CD4-positive, CD25-positive, alpha-beta regulatory T cell (primary cell): ENCODE measurements around the gene ERMARD. TPM values are rescaled to one million over a fixed set of nuclear protein-coding genes. Genes with fewer than 3 reads are reported as not detected.

Experiments used
- ATAC-seq, 2 donors: fragments of 150-1000 bp; cut with Tn5 transposase; one replicate each; pipeline ENCODE4 v1.10.0; 2021; ENCODE audit warnings: low read depth in 2 of 2, moderate number of reproducible peaks in 2 of 2, moderate library complexity in 1 of 2
- DNase-seq, 3 donors: peaks; one replicate each; pipeline versions ENCODE4 v3.0.0 to v3.0.0-alpha.2; 2012 to 2022; ENCODE audit warnings: mixed read lengths in 1 of 3
- H3K27ac ChIP-seq: one replicate; pipeline ENCODE4 v1.7.0; 2013; ENCODE audit warnings: mild to moderate bottlenecking, low read length; ENCODE audit not compliant: insufficient read depth, poor library complexity, severe bottlenecking
- H3K27me3 ChIP-seq: one replicate; pipeline ENCODE4 v1.7.0; 2013; ENCODE audit warnings: low read length; ENCODE audit not compliant: control insufficient read depth, insufficient read depth
- H3K36me3 ChIP-seq: one replicate; pipeline ENCODE4 v1.7.0; 2013; ENCODE audit warnings: mild to moderate bottlenecking, low read length, moderate library complexity; ENCODE audit not compliant: control insufficient read depth, insufficient read depth
- H3K4me1 ChIP-seq: 2 replicates; pipeline ENCODE4 v1.7.0; 2013; ENCODE audit warnings: mild to moderate bottlenecking, low read length; ENCODE audit not compliant: insufficient read depth, control insufficient read depth, poor library complexity, severe bottlenecking
- H3K4me3 ChIP-seq: one replicate; pipeline ENCODE4 v1.7.0; 2013; ENCODE audit warnings: low read depth, mild to moderate bottlenecking, low read length, moderate library complexity
- H3K9me3 ChIP-seq, 2 experiments: 1 replicate in 1 of 2; 2 replicates in 1 of 2; pipeline ENCODE4 v1.7.0; 2013; ENCODE audit warnings: low read length in 2 of 2, mild to moderate bottlenecking in 1 of 2, moderate library complexity in 1 of 2; ENCODE audit not compliant: control insufficient read depth in 2 of 2
- H3K27ac Mint-ChIP-seq, 3 donors: one replicate each; pipeline ENCODE4 v1.8.0; 2020 to 2022; ENCODE audit warnings: mild to moderate bottlenecking in 3 of 3, mixed read lengths in 3 of 3, moderate library complexity in 2 of 3
- H3K27me3 Mint-ChIP-seq: one replicate; pipeline ENCODE4 v1.8.0; 2022; ENCODE audit warnings: mild to moderate bottlenecking, mixed read lengths
- H3K36me3 Mint-ChIP-seq: one replicate; pipeline ENCODE4 v1.8.0; 2020; ENCODE audit warnings: mixed read lengths
- H3K4me1 Mint-ChIP-seq, 4 donors: one replicate each; pipeline ENCODE4 v1.8.0; 2020 to 2022; ENCODE audit warnings: mixed read lengths in 4 of 4, mild to moderate bottlenecking in 1 of 4
- H3K4me3 Mint-ChIP-seq, 4 donors: one replicate each; pipeline ENCODE4 v1.8.0; 2020 to 2022; ENCODE audit warnings: mild to moderate bottlenecking in 4 of 4, mixed read lengths in 4 of 4, moderate library complexity in 3 of 4
- H3K9me3 Mint-ChIP-seq, 7 donors: one replicate each; pipeline ENCODE4 v1.8.0; 2020 to 2022; ENCODE audit warnings: mixed read lengths in 7 of 7, mild to moderate bottlenecking in 3 of 7, moderate library complexity in 2 of 7
- polyA plus RNA-seq, 4 donors: library from polyadenylated mRNA; unstranded; fragments of 300-500 nt; fragmentation: Illumina TruSeq; gene quantifications; one replicate each; pipeline ENCODE4 v1.2.3, GENCODE V29; 2021
- total RNA-seq: library from RNA; stranded (reverse); gene quantifications from one replicate; pipeline ENCODE4 v1.2.3, GENCODE V29; 2022

Gene ERMARD
- total and polyA plus RNA-seq, 5 donors from 2014 or later: 12.4 to 27.3 (median 14.3) TPM

DNA sequence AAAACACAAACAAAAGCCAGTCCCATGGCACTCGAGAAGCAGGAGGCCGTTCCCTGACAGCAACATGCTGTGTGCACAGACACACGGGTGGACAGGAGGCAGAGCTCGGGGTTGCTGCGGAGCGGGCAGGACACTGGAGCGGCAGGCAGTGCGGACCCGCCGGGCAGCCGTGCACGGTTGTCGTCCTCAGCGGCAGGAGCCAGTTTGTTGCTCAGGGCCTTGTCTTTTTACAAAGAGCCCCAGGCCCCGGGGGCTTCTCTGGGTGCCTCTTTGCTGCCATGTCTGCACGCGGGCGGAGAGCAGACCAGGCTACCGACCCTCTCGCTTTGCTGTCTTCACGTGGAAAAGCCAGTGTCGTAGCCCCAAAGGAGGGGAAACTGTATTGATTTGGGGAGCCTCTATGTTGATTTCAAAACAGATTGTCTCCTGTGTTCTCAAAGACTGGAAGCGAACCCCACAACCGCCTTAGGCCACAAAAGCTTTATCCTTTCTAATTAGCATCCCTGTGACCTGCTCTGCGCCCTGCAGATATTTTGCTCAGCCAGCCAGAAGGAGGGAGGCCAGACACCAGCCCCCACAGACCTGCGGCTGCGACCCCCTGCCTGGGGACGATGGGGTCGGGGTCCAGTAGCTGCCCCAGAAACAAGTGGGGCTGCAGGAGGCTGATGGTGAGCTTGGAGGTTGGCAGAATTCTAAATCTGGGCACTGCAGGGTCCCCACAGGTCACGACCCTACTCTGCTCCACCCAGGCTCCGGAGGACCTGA lies 50.2 kb downstream of the ERMARD start:
- H3K4me1 ChIP-seq: no peaks in the 10 kb centered on the region
- H3K27me3 Mint-ChIP-seq: peaks cover 6% of the 10 kb centered on the region
- no peaks in the 10 kb centered on the region for H3K9me3 Mint-ChIP-seq
- no peak overlapping the region for H3K4me3 Mint-ChIP-seq
- H3K27ac ChIP-seq: no peak overlapping the region
- no peaks in the 10 kb centered on the region for H3K9me3 ChIP-seq
- peaks cover 0 to 20% (median 9%) of the 10 kb centered on the region in 4 donors for H3K4me1 Mint-ChIP-seq
- ATAC-seq: no peak
- no peak overlapping the region for H3K4me3 ChIP-seq
- peaks cover 2% of the 10 kb centered on the region for H3K27me3 ChIP-seq
- DNase-seq: no peak
- H3K36me3 ChIP-seq: no peaks in the 10 kb centered on the region
- H3K36me3 Mint-ChIP-seq: peaks cover 3% of the 10 kb centered on the region
- no peak overlapping the region for H3K27ac Mint-ChIP-seq

DNA sequence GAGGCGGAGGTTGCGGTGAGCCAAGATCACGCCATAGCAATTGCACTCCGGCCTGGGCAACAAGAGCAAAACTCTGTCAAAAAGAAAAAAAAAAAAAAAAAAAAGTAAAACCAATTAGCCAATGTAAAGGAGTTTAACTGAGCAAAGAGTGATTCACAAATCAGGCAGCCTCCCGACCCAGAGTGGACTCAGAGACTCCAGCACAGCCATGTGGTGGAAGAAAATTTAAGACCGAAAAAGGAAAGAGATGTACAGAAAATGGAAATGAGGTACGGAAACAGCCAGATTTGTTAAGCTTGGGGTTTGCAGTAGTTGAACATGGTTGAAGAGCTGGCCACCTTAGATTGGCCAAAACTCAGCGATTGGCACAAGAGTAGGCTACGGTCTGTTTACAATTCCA lies 51.4 kb downstream of the ERMARD start:
- no peak overlapping the region for H3K27ac Mint-ChIP-seq

DNA sequence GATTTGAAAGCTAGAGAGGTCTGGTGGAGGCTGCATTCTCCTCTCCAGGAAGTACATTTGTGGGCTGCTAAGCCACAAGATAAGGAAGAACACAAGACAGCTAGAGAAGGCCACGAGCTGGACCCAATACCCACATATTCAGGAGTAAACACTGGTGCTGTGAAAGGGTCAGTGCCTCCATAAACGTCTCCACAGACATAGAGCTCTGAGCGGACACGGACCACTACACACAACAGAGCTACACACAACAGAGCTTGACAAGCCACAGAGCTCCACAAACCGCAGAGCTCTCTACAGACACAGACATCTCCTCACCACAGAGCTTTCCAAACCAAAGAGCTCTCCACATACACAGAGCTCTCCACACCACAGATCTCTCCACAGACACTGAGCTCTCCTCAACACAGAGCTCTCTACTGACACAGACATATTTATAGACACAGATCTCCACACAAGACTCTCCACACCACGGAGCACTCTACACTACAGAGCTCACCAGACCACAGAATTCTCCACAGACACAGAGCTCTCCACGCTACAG lies 51.9 kb downstream of the ERMARD start:
- Histone ChIP-seq H3K4me1 (no peaks in the 10 kb centered on the region), H3K27ac (no peak overlapping the region), H3K36me3 (no peaks in the 10 kb centered on the region), H3K9me3 (no peaks in the 10 kb centered on the region), H3K27me3 (peaks cover under 1% of the 10 kb centered on the region), H3K4me3 (no peak overlapping the region)
- H3K4me1 Mint-ChIP-seq: peaks cover 0 to 26% (median 11%) of the 10 kb centered on the region in 4 donors
- no peak overlapping the region for H3K27ac Mint-ChIP-seq
- no peak overlapping the region for H3K4me3 Mint-ChIP-seq
- H3K27me3 Mint-ChIP-seq: peaks cover 4% of the 10 kb centered on the region
- ATAC-seq: peak in 1 of 2 donors; percentile 20
- DNase-seq: no peak
- peaks cover 3% of the 10 kb centered on the region for H3K36me3 Mint-ChIP-seq
- H3K9me3 Mint-ChIP-seq: no peaks in the 10 kb centered on the region

More for the DNA sequence above, 51.4 kb downstream of the ERMARD start:
- DNase-seq (no peak), ATAC-seq (no peak)
- no peak overlapping the region for H3K27ac ChIP-seq
- no peak overlapping the region for H3K4me3 ChIP-seq
- no peaks in the 10 kb centered on the region for H3K4me1 ChIP-seq
- H3K9me3 ChIP-seq: no peaks in the 10 kb centered on the region
- Mint-ChIP-seq H3K27me3 (peaks cover 4% of the 10 kb centered on the region), H3K4me1 (peaks cover 0 to 26% (median 11%) of the 10 kb centered on the region in 4 donors), H3K4me3 (no peak overlapping the region), H3K9me3 (no peaks in the 10 kb centered on the region), H3K36me3 (peaks cover 3% of the 10 kb centered on the region)
- H3K27me3 ChIP-seq: peaks cover 2% of the 10 kb centered on the region
- no peaks in the 10 kb centered on the region for H3K36me3 ChIP-seq

DNA sequence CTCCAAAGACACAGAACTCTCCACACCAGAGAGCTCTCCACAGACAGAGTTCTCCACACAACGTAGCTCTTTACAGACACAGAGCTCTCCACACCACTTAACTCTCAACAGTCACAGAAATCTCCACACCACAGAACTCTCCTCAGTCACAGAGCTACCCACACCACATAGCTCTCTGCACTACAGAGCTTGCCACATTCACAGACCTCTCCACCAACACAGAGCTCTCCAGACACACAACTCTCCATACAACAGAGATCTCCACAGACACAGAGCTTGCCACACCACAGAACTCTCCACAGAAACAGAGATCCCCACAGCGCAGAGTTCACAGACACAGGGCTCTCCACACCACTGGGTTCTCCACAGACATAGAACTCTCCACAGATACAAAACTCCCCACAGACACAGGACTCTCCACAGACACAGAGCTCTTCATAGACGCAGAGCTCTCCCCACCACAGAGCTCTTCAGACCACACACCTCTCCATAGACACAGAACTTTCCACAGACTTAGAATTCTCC lies 52.5 kb downstream of the ERMARD start:
- no peaks in the 10 kb centered on the region for H3K4me1 ChIP-seq
- H3K9me3 ChIP-seq: no peaks in the 10 kb centered on the region
- Mint-ChIP-seq H3K4me3 (no peak overlapping the region), H3K36me3 (no peaks in the 10 kb centered on the region), H3K27me3 (peaks cover 4% of the 10 kb centered on the region), H3K27ac (peak overlapping the region in 1 of 3 donors; percentile 65), H3K4me1 (peaks cover 0 to 26% (median 11%) of the 10 kb centered on the region in 4 donors), H3K9me3 (no peaks in the 10 kb centered on the region)
- H3K27me3 ChIP-seq: no peaks in the 10 kb centered on the region
- H3K27ac ChIP-seq: no peak overlapping the region
- H3K4me3 ChIP-seq: no peak overlapping the region
- no peaks in the 10 kb centered on the region for H3K36me3 ChIP-seq
- no peak for DNase-seq
- no peak for ATAC-seq

DNA sequence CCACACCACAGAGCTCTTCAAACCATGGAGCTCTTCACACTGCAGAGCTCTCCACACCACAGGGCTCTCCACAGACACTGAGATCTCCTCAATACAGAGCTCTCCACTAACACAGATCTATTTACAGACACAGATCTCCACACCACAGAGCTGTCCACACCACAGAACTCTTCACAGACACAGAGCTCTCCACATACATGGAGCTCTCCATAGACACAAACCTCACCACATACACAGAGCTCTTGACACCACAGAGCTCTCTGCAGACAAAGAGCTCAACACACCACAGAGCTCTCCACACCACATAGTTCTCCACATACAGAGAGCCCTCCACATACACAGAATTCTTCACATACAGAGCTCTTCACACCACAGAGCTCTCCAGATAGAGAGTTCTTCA lies 53.0 kb downstream of the ERMARD start:
- no peak for DNase-seq
- no peak for ATAC-seq
- H3K27me3 ChIP-seq: no peaks in the 10 kb centered on the region
- H3K36me3 Mint-ChIP-seq: no peaks in the 10 kb centered on the region
- peak overlapping the region in 1 of 3 donors; percentile 65 for H3K27ac Mint-ChIP-seq
- no peaks in the 10 kb centered on the region for H3K9me3 ChIP-seq
- H3K27me3 Mint-ChIP-seq: peaks cover 4% of the 10 kb centered on the region
- peak overlapping the region in 1 of 4 donors; percentile 10 for H3K4me3 Mint-ChIP-seq
- no peaks in the 10 kb centered on the region for H3K4me1 ChIP-seq
- no peaks in the 10 kb centered on the region for H3K36me3 ChIP-seq
- no peaks in the 10 kb centered on the region for H3K9me3 Mint-ChIP-seq
- no peak overlapping the region for H3K4me3 ChIP-seq
- peaks cover 0 to 26% (median 11%) of the 10 kb centered on the region in 4 donors for H3K4me1 Mint-ChIP-seq
- no peak overlapping the region for H3K27ac ChIP-seq

- H3K27ac Mint-ChIP-seq: no peak overlapping the region
- no peaks in the 10 kb centered on the region for H3K9me3 ChIP-seq
- H3K4me1 Mint-ChIP-seq: peaks cover 0 to 33% (median 11%) of the 10 kb centered on the region in 4 donors
- H3K4me3 ChIP-seq: no peak overlapping the region
- H3K27me3 ChIP-seq: no peaks in the 10 kb centered on the region
- H3K36me3 Mint-ChIP-seq: no peaks in the 10 kb centered on the region
- H3K27me3 Mint-ChIP-seq: peaks cover 4% of the 10 kb centered on the region
- no peak overlapping the region for H3K4me3 Mint-ChIP-seq
- no peaks in the 10 kb centered on the region for H3K36me3 ChIP-seq
- DNase-seq: no peak
- H3K27ac ChIP-seq: no peak overlapping the region
- H3K9me3 Mint-ChIP-seq: no peaks in the 10 kb centered on the region
- no peaks in the 10 kb centered on the region for H3K4me1 ChIP-seq
- no peak for ATAC-seq
Measured at GRCh38 chr6:169805242-169805838, 53.9 kb downstream of the ERMARD start.

GRCh38 chr6:169806701-169807100 lies 55.3 kb downstream of the ERMARD start:
- DNase-seq: peak in 1 of 3 donors; percentile 5
- Histone ChIP-seq H3K27me3 (no peaks in the 10 kb centered on the region), H3K27ac (no peak overlapping the region), H3K36me3 (no peaks in the 10 kb centered on the region), H3K4me1 (no peaks in the 10 kb centered on the region), H3K4me3 (no peak overlapping the region), H3K9me3 (no peaks in the 10 kb centered on the region)
- Mint-ChIP-seq H3K4me1 (peaks cover 0 to 33% (median 11%) of the 10 kb centered on the region in 4 donors), H3K27ac (no peak overlapping the region), H3K4me3 (no peak overlapping the region), H3K9me3 (no peaks in the 10 kb centered on the region), H3K27me3 (peaks cover 4% of the 10 kb centered on the region), H3K36me3 (no peaks in the 10 kb centered on the region)
- no peak for ATAC-seq
